Stimulated activated CD4-positive, alpha-beta T cell treated with anti-CD3 and anti-CD28 coated beads, Interleukin-12 subunit alpha, Interleukin-12 subunit beta, amount 100 ng/mL, for 4 hours (primary cell): Measurements from ENCODE around the gene EGLN1.

Experiments used
- DNase-seq: peaks from one replicate; pipeline ENCODE4 v3.0.0-alpha.2; 2020

The EGLN1 gene

DNA sequence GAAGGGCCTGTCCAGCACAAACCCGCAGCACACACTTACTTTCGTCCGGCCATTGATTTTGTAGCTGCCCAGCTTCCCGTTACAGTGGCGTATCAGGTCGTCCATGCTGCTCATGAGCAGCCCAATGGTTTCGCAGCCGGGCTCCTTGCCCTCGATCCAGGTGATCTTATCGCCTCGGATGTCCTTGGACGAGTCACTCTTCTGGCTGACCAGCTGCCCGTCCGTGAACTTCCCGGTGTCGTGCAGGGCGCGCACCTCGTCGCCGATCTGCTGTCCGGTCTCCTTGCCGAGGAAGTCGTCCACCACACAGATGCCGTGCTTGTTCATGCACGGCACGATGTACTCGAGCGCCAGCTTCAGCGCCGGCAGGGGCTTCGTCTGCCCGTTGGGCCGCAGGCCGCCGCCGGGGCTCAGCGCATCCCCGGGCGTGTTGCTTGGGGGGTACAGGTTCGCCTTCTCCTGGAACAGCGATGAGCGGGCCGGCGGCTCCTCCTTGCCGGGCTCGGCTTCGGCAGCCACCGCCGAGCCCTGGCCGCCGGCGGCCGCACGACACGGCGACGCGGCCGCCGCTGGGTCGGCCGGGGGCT, 1.0 kb downstream of the EGLN1 start:
- peak; percentile 40 for DNase-seq

DNA sequence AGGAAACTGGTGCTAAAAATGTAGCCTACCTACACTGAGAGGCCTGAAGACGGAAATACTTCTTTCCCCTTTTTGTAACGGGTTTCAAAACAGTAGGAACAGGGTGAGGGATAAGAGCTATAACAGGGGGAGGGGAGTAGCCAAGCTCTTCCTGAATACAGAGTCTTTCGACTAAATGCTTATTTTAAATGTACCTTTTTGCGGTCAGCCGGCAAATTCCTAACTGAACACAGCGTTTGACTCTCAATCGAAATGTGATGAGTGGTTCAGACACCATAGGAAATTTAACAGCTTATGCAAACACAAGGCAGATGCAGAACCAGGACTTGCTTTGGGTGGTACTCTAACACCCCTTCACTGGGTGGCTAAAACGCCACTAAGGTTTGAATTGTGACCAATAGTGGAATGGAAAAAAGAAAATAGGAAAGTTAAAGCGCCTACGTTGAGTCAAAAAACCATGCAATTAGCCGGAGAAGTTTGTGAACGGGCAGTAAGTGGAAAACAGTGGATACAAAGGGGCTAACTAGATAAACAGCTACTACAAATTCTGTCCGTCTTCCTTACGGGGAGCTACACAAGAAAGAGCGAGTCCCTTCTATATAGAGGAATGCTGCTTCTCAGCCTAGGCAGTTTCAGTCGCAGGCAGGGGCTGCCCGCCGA, 1.7 kb downstream of the EGLN1 start:
- no peak for DNase-seq

DNA sequence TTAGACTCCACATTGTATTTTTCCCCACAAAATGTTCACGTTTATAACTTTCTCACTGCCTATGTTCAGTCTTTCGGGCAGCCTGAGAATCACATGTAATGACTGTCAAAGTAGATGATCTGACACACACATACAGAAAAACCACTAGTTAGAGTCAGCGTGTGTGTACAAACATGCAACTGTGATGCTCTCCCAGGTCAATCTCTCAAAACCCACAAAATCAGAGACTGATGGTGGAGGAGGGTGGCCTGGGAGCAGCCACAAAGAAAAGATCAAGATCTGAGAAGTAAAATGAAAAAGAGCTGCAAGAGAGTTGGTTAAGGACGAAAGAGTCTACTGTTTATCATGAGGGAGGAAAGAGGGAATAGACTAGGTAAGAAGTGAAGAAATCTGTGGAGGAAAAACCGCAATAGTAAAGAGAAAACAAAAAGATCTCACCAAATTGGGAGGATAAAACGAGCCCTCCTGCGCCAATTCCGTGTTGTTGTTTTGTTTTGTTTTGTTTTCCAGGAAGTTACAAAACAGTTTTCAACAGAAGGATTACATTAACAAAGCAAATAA, 2.3 kb downstream of the EGLN1 start:
- DNase-seq: no peak

DNA sequence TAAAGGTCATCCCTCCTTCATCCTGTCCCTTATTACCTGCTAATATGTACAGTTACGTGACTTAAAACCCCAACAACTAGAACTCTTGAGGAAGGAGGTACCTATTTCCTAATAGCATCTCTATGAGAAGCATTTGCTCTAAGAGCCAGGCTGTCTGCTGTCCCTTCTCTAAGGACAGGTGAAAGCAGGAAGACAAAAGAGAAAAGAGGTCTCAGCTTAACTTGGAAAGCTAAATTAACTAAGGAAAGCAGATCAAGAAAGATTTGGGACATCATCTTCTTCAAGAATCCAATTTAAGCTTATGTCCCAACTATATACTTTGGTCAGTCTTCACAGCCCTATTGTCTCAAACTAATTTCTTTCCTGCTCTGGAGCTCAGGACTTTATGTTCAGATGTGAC, 2.9 kb downstream of the EGLN1 start:
- no peak for DNase-seq

DNA sequence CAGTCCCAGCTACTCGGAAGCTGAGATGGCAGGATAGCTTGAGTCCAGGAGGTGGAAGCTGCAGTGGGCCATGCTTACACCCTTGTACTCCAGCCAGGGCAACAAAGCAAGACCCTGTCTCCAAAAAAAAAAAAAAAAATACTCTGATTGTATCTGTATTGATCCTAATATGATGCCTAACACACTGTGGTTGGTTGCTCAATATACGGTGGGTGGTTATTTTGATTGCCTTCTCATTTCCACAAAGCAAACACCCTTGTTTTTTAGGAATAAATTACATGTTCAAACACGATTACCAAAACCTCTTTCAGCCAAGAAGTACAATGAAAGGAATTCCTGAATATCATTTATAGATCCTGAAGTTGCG, 3.4 kb downstream of the EGLN1 start:
- no peak for DNase-seq

- DNase-seq: no peak
Measured at GRCh38 chr1:231418101-231418740, 3.9 kb downstream of the EGLN1 start.

GRCh38 chr1:231417513-231417912, 4.6 kb downstream of the EGLN1 start:
- no peak for DNase-seq

- no peak for DNase-seq
Measured at GRCh38 chr1:231416901-231417300, 5.2 kb downstream of the EGLN1 start.

- DNase-seq: no peak
Measured at GRCh38 chr1:231415018-231415583, 7.0 kb downstream of the EGLN1 start.

- DNase-seq: no peak
Measured at GRCh38 chr1:231414260-231415016, 7.6 kb downstream of the EGLN1 start.

DNA sequence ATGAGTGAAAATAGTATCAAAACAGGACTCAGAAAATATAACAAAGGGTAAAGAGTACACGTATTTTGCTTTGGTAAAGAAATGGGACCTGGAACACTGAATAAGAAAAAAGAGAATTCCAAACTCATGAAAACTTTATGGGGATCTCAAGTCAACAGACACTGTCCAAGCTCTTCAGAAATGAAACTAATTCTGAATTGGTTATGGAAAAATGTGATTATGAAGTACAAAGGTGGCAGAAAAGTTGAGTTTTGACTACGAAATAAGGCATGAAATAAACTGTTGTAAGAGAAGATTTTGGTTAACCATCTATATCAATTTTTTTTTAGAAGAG, 8.4 kb downstream of the EGLN1 start:
- no peak for DNase-seq

DNA sequence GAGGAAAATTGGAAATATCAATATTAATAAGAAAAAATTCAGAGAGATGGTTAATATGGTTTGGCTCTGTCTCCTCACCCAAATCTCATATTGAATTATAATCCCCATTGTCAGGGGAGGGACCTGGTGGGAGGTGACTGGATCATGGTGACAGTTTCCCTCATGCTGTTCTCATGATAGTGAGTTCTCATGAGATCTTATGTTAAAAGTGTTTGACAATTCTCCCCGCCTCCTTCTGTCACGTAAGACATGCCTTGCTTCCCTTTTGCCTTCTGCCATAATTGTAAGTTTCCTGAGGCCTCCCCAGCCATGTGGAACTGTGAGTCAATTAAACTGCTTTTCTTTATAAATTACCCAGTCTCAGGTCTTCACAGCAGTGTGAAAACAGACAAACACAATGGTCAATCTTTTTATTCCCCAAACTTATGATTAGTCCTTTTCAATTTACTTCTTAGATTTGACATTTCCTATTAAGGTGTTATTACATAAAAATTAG, 11.0 kb downstream of the EGLN1 start:
- DNase-seq: no peak

GRCh38 chr1:231410036-231410612, 12.0 kb downstream of the EGLN1 start:
- no peak for DNase-seq

DNA sequence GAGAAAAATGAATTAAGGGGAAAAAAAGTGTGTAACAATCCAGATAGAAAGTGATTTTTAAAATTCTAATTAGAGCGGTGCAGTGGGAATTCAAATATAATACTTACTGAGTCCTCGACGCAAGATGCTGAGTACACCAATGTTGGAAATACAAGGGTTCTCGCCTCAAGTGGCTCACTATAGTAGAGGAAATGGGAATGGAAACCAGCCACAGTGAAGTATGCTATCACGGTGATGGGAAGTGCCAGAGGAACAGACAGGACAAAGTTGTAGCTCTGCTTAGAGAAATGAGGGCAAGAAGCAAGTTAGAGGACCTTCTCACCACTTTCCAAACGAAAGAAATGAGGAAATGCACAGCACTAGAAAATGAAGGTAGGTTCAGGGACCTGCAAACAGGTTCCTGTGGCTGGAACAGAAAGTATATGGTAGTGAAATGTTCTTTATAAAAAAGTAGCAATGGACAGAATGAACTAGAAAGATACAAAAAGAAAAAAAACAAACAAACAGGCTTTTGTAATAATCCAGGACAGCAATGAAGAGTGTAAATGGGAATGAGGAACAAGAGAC, 13.5 kb downstream of the EGLN1 start:
- DNase-seq: no peak

DNA sequence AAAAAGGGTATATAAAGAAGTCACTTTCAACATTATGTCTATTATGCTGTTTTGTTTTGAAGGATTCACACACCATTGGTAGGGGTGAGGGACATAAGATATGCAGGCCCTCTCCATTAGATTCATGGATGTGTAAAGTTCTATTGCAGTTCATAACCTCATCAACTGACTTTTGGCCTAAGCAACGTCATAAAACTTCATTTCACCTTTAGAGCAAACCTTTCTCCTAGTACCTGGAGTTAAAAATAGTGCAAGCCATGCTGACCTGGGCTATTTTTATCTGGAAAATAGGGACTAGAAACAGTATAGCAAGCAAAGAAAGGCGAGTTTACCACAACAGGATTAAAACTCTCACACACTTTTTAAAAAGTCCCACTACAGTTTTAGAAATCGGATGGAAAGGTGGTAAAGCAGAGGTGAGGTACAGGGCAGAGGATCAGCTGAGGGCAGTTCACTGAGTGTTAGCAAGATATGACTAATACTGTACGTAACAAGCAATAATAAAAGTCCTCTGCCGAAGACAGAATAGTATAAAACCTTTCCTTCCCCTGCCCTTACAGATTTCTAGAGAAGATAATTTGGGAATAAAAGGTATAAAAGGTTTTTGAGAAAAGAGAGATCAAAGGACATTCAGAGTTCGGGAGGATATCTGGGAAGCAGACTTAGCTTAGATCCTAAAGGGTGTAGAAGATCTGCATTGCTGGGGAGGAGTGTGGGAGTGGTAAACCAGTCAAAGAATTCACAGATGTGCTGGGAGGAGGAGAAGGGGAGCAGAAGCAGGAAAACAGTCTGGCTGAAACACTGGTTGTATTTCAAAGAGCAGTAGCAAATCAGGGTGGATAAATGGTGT, 14.3 kb downstream of the EGLN1 start:
- DNase-seq: no peak

- no peak for DNase-seq
Measured at GRCh38 chr1:231407049-231407448, 15.0 kb downstream of the EGLN1 start.

DNA sequence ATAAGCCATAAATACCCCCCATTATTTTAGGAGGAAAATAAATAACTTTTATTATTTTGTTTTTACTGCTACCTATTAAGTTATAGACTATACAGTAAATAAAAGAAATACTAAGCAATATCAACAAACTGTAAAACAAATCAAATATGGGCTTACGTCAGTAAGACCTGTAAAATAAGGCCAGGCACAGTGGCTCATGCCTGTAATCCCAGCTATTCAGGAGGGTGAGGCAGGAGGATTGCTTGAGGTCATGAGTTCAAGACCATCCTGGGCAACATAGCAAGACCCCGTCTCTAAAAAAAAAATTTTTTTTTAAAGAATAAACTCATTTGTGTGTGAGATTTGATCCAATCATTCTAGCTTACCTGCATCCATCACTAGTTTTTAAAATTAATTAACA, 17.8 kb downstream of the EGLN1 start:
- DNase-seq: no peak

DNA sequence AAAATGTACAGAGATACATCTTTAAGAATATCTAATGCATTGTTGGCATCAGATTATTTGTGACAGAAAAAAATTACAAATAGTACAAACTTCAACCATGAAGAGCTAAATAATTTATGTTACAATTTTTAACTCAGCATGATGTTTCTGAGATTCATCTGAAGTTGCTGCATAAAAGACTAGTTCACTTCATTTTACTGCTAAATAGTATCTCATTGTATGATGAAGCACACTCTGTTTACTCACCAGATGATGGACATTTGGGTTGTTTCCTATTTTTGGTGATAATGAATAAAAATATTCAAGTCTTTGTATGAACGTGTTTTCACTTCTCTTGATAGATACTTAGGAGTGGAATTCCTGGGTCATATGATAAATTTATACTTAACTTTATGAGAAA, 20.6 kb downstream of the EGLN1 start:
- no peak for DNase-seq

DNA sequence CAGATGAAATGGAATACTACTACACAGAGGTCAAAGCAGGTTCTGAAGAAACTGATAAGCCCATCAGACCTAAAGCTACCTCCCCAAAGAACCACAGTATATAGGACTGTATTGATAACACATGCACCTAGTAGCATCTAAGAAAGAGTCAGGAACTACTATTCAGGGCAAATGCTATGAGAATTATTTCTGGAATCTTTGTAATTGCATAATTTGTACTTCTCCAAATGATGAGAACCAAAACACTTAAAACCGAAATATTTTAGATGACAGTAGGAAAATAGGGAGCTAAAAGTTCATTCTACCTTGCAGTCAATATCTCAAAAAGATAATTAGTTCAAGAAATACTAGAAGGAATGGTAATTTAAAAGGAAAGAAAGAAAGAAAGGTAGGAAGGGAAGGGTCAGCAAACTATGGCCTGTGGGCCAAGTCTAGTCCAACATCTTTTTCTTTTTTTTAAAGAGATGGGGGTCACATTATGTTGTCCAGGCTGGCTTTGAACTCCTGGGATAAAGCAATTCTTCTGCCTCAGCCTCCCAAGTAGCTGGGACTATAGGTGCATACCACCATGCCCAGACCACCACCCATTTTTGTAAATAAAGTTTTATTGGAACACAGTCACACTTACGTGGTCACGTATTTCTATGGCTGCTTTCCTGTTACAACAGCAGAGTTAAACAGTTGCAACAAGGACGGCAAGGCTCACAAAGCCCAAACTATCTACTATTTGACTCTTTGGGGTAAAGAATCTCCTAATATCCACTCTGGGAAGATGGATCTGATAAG, 24.0 kb downstream of the EGLN1 start:
- no peak for DNase-seq

DNA sequence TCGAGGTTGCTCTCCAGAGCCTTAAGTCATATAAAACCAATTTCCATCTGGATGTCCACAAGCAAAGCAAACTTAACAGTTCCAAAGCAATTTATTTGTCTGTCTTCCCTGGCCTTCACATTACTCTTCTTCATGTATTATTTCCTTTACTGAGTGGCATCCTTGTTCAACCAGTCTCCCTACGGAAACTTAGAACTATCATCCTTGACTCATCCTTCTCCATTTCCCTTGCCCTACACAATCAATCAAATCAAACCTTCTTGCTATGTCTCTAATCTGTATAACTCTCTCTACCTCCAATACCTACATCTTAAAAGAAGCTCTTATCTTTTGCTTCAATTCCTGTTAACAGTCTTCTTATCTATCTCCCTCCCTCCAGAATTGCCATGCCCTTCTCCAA, 25.4 kb downstream of the EGLN1 start:
- DNase-seq: no peak

GRCh38 chr1:231395998-231396390, 26.1 kb downstream of the EGLN1 start:
- DNase-seq: no peak
